K562 (cell line): ENCODE results near the gene NBEAL1. TPM values are rescaled to one million over a fixed set of nuclear protein-coding genes. Genes with fewer than 3 reads are reported as not detected.

Source experiments
- ATAC-seq: fragments of 200-7000 bp; cut with Tn5 transposase; 3 replicates; pipeline ENCODE4 v1.9.1; 2020; ENCODE audit warnings: moderate library complexity
- Bru-seq: library from RNA; stranded (reverse); fragments of 400-500 nt; gene quantifications from one replicate; lab custom pipeline; 2021; lab: Mats Ljungman, UMichigan
- BruChase-seq, 2 experiments: library from RNA; stranded (reverse); fragments of 400-500 nt; gene quantifications; one replicate each; lab custom pipeline; 2021; lab: Mats Ljungman, UMichigan
- BruUV-seq: library from RNA; stranded (reverse); fragments of 400-500 nt; replicated peaks from 2 replicates; lab custom pipeline; 2021; lab: Mats Ljungman, UMichigan
- CTCF ChIA-PET: fragments of 300-600 bp; formaldehyde crosslinking; extraction: SDS; loops from one replicate; lab custom pipeline; 2021; ENCODE audit warnings: low intra/inter-chr PET ratio; lab: Yijun Ruan, JAX
- POLR2A ChIA-PET: fragments of 300-600, 350-650 bp; sonication (Branson Sonifier 250); formaldehyde crosslinking; extraction: SDS; loops from one replicate; lab custom pipeline; 2021; ENCODE audit warnings: antibody characterized with exemption, inconsistent platforms; lab: Yijun Ruan, JAX
- DNase-seq, 4 experiments: peaks; one replicate each; pipeline versions ENCODE4 v3.0.0 to v3.0.0-alpha.2; 2011 to 2018; ENCODE audit warnings: low spot score in 3 of 4, mixed read lengths in 3 of 4; ENCODE audit errors: extremely low read depth in 1 of 4
- FAIRE-seq: peaks from 2 replicates; lab custom pipeline; 2011; peaks lifted over from hg19 to GRCh38; lab: Jason Lieb, UNC
- H2AFZ ChIP-seq: 2 replicates; pipeline ENCODE4 v1.6.0; 2011; ENCODE audit warnings: low read depth, low read length, control low read depth, inconsistent platforms
- H3K27ac ChIP-seq: fragments of 200-600 bp; 3 replicates; pipeline ENCODE4 v1.8.0; 2011; ENCODE audit warnings: low read depth, mild to moderate bottlenecking, control low read depth, inconsistent platforms, low read length, moderate library complexity, mixed read lengths; ENCODE audit errors: extremely low read depth
- H3K27me3 ChIP-seq, 2 experiments: fragments of 300-600 bp in 1 of 2; 2 replicates in 1 of 2; 3 replicates in 1 of 2; pipeline versions ENCODE4 v1.6.0 to v1.8.0; 2011; ENCODE audit warnings: inconsistent platforms in 2 of 2, low read length in 2 of 2, mild to moderate bottlenecking in 1 of 2, mixed read lengths in 1 of 2, moderate library complexity in 1 of 2; ENCODE audit not compliant: control insufficient read depth in 2 of 2, insufficient read depth in 2 of 2
- H3K36me3 ChIP-seq: fragments of 300-600 bp; 3 replicates; pipeline ENCODE4 v1.8.0; 2011; ENCODE audit warnings: mild to moderate bottlenecking, low read length, inconsistent platforms; ENCODE audit not compliant: control insufficient read depth, insufficient read depth
- H3K4me1 ChIP-seq, 2 experiments: fragments of 200-600 bp in 1 of 2; replicated peaks in 1 of 2; 2 replicates in 1 of 2; 3 replicates in 1 of 2; pipeline versions ENCODE4 v1.5.1 to v1.8.0; 2011; ENCODE audit warnings: inconsistent platforms in 2 of 2, low read length in 2 of 2, mild to moderate bottlenecking in 1 of 2, mixed read lengths in 1 of 2, moderate library complexity in 1 of 2; ENCODE audit not compliant: control insufficient read depth in 2 of 2, insufficient read depth in 2 of 2
- H3K4me2 ChIP-seq: 2 replicates; pipeline ENCODE4 v1.6.1; 2011; ENCODE audit warnings: low read length, control low read depth, inconsistent platforms, mixed read lengths; ENCODE audit not compliant: insufficient read depth
- H3K4me3 ChIP-seq: fragments of 200-600 bp; sonication (generic), shearing (Covaris generic); 2 replicates; pipeline ENCODE4 v1.5.1; 2016; ENCODE audit warnings: control low read depth, inconsistent platforms
- H3K79me2 ChIP-seq: fragments of 200-600 bp; 3 replicates; pipeline ENCODE4 v1.8.0; 2011; ENCODE audit warnings: low read length, inconsistent platforms; ENCODE audit not compliant: control insufficient read depth, insufficient read depth
- H3K9ac ChIP-seq, 2 experiments: 2 replicates each; pipeline versions ENCODE4 v1.6.0 to v1.6.1; 2011; ENCODE audit warnings: low read depth in 2 of 2, low read length in 2 of 2, control low read depth in 1 of 2, inconsistent platforms in 1 of 2, mild to moderate bottlenecking in 1 of 2, mixed read lengths in 1 of 2; ENCODE audit not compliant: insufficient read depth in 1 of 2
- H3K9me1 ChIP-seq: one replicate; pipeline ENCODE4 v1.6.0; 2011; ENCODE audit warnings: inconsistent platforms, mild to moderate bottlenecking, low read length, moderate library complexity; ENCODE audit not compliant: control insufficient read depth, insufficient read depth
- H3K9me3 ChIP-seq: replicated peaks from 2 replicates; pipeline ENCODE4 v1.5.1; 2011; ENCODE audit warnings: low read depth, low read length, inconsistent platforms; ENCODE audit not compliant: control insufficient read depth, insufficient read depth
- H4K20me1 ChIP-seq: replicated peaks from 2 replicates; pipeline ENCODE4 v1.6.1; 2011; ENCODE audit warnings: low read length, inconsistent platforms, mixed read lengths; ENCODE audit not compliant: control insufficient read depth, insufficient read depth
- ATF1 ChIP-seq, 2 experiments: fragments of 450-650 bp in 1 of 2; IDR thresholded peaks; 2 replicates each; pipeline ENCODE4 v1.6.1; 2016; ENCODE audit warnings: missing compliant biosample characterization in 1 of 2, missing genetic modification characterization in 1 of 2
- CREB1 ChIP-seq, 2 experiments: sonication (generic) in 1 of 2; formaldehyde crosslinking in 1 of 2; IDR thresholded peaks; 2 replicates each; pipeline versions ENCODE4 v1.6.1 to v1.8.0; 2012 to 2022; ENCODE audit warnings: inconsistent platforms in 1 of 2, mild to moderate bottlenecking in 1 of 2, missing genetic modification reagents in 1 of 2, moderate library complexity in 1 of 2
- RB1 ChIP-seq: fragments of 450-650 bp; IDR thresholded peaks from 2 replicates; pipeline ENCODE4 v1.6.1; 2017; ENCODE audit warnings: low read depth, mild to moderate bottlenecking
- TFAP4 ChIP-seq: sonication (generic); formaldehyde crosslinking; IDR thresholded peaks from 2 replicates; pipeline ENCODE4 v1.8.0; 2022; ENCODE audit warnings: missing genetic modification reagents, mild to moderate bottlenecking, moderate library complexity, borderline replicate concordance
- WGBS: fragments of 100-300 bp; shearing (Covaris generic); methylation state at CpG from one replicate; pipeline ENCODE4 v1.1.6; 2016; ENCODE audit warnings: low coverage, mixed read lengths; ENCODE audit not compliant: insufficient coverage; ENCODE audit errors: missing lambda C conversion rate; 5-methylcytosine and 5-hydroxymethylcytosine counted together
- in situ Hi-C: fragments of 300-500 bp; cut with MboI; formaldehyde crosslinking; loops from 4 replicates; pipeline ENCODE4 v1.15.0; 2018; ENCODE audit warnings: inconsistent platforms, mixed read lengths
- intact Hi-C: fragments of 100-400 bp; cut with micrococcal nuclease; formaldehyde crosslinking; loops from 2 replicates; pipeline ENCODE4 v1.14.2; 2022
- long read RNA-seq, 3 experiments: library from polyadenylated mRNA in 2 of 3; library from RNA in 1 of 3; unstranded in 2 of 3; stranded (forward) in 1 of 3; transcript quantifications; one replicate each; pipeline ENCODE4 v2.0.0, GENCODE V29; 2019 to 2022
- polyA minus RNA-seq, 3 experiments: library from RNA; depleted of rRNA, polyadenylated mRNA; stranded (reverse); fragments of >200 nt; gene quantifications; 2 replicates each; pipeline ENCODE4 v1.2.3, GENCODE V29; 2011
- polyA plus RNA-seq, 8 experiments: library from polyadenylated mRNA; depleted of rRNA in 4 of 8; stranded (reverse) in 5 of 8; unstranded in 3 of 8; fragments of >200 nt; fragmentation: Nextera tagmentation in 2 of 8; fragmentation: Illumina TruSeq in 1 of 8; extraction: Ambion mirVana in 2 of 8; extraction: Trizol in 1 of 8; gene quantifications; 2 replicates each; pipeline versions ENCODE4 v1.2.1 to v1.2.3, GENCODE V29; 2011 to 2014; ENCODE audit warnings: inconsistent platforms in 1 of 8, missing spikeins in 1 of 8
- total RNA-seq, 7 experiments: library from RNA; depleted of rRNA in 6 of 7; stranded (reverse); fragments of >200 nt in 6 of 7; fragmentation: Illumina TruSeq in 2 of 7; extraction: Trizol in 2 of 7; gene quantifications; 2 replicates each; pipeline versions ENCODE4 v1.2.1 to v1.2.3, GENCODE V29; 2011 to 2021; ENCODE audit warnings: low replicate concordance in 1 of 7
- TF ChIP-seq, protein P1 (sequence below): sonication (generic); formaldehyde crosslinking; IDR thresholded peaks from 2 replicates; pipeline ENCODE4 v1.8.0; 2023; ENCODE audit warnings: mild to moderate bottlenecking, missing genetic modification reagents

Gene NBEAL1
- total RNA-seq (2011; cell fraction: chromatin; rRNA removed; ENCODE audit: low replicate concordance): 28.1 and 102 TPM in 2 replicates
- total RNA-seq (2011; cell fraction: nucleolus; rRNA removed): 12.5 and 14.3 TPM in 2 replicates
- total RNA-seq (2011; cell fraction: nucleoplasm; rRNA removed): 28.3 and 40.3 TPM in 2 replicates
- total RNA-seq (2014; rRNA removed) (3.6 and 7.0 TPM in 2 replicates), total RNA-seq (2014; rRNA removed; fragmentation: Illumina TruSeq; extraction: Trizol) (9.7 and 9.9 TPM in 2 replicates), total RNA-seq (2015; rRNA removed; fragmentation: Illumina TruSeq; extraction: Trizol) (7.3 and 8.3 TPM in 2 replicates), total RNA-seq (2021) (8.4 and 10.1 TPM in 2 replicates), polyA plus RNA-seq (2011; rRNA removed) (7.7 and 8.9 TPM in 2 replicates), polyA plus RNA-seq (2014; fragmentation: Illumina TruSeq; extraction: Trizol) (12.3 and 13.5 TPM in 2 replicates), polyA plus RNA-seq (2014; fragmentation: Nextera tagmentation; extraction: Ambion mirVana) (1 to 10 TPM; 2.1 to 4.3 TPM), polyA plus RNA-seq (2014; rRNA removed) (2.6 and 3.2 TPM in 2 replicates), polyA minus RNA-seq (2011; rRNA and poly(A)+ RNA removed) (33.5 and 41.0 TPM in 2 replicates), Bru-seq, nascent RNA (percentile 59 among the genes with signal in this experiment), BruChase-seq, experiment 1, labeled RNA remaining after a 2-hour chase (percentile 65 among the genes with signal in this experiment), BruChase-seq, experiment 2, labeled RNA remaining after a 6-hour chase (percentile 66 among the genes with signal in this experiment)
- polyA plus RNA-seq (2011; cell fraction: cytosol; rRNA removed): 1.7 and 3.6 TPM in 2 replicates
- 3.3 and 4.2 TPM in 2 replicates for polyA plus RNA-seq (2011; cell fraction: nucleus; rRNA removed)
- 3.3 and 3.8 TPM in 2 replicates for polyA plus RNA-seq (2012)
- 4.6 and 10.5 TPM in 2 replicates for polyA minus RNA-seq (2011; cell fraction: cytosol; rRNA and poly(A)+ RNA removed)
- polyA minus RNA-seq (2011; cell fraction: nucleus; rRNA and poly(A)+ RNA removed): 14.8 and 27.4 TPM in 2 replicates
- long read RNA-seq, experiment 1, partial matches to known transcripts: 0 of 1 reads
- long read RNA-seq, experiment 1, other reads (novel, unspliced or antisense): 1 of 1 reads
- long read RNA-seq, experiment 2: 0 reads
- long read RNA-seq, experiment 3, partial matches to known transcripts: 0 of 1 reads
- long read RNA-seq, experiment 3, other reads (novel, unspliced or antisense): 1 of 1 reads

GRCh38 chr2:203014456-203015199, at the start of gene NBEAL1:
Gene NBEAL1, plus strand, starts transcription at chr2:203014875. Its CDS starts 1,510 bp downstream, at chr2:203016385.
- no TSS peak for BruUV-seq
- under 1% methylated on average over 26 of the region's 59 CpGs for WGBS
- FAIRE-seq: peak; percentile 99
- TF ChIP-seq TFAP4 (peak; percentile 99), ATF1 (CRISPR knock-in tag; IDR thresholded peaks at IDR 0.05) (0 out of 2 replicates have a peak, but pooled peaks have one; percentile 42), ATF1 (tag; IDR thresholded peaks at IDR 0.05) (peak; percentile 97), RB1 (peak; percentile 68), CREB1 (IDR thresholded peaks at IDR 0.05) (peak; percentile 97), CREB1 (CRISPR knock-in tag; IDR thresholded peaks at IDR 0.05) (peak; percentile 91)
- TF ChIP-seq, protein P1, sequence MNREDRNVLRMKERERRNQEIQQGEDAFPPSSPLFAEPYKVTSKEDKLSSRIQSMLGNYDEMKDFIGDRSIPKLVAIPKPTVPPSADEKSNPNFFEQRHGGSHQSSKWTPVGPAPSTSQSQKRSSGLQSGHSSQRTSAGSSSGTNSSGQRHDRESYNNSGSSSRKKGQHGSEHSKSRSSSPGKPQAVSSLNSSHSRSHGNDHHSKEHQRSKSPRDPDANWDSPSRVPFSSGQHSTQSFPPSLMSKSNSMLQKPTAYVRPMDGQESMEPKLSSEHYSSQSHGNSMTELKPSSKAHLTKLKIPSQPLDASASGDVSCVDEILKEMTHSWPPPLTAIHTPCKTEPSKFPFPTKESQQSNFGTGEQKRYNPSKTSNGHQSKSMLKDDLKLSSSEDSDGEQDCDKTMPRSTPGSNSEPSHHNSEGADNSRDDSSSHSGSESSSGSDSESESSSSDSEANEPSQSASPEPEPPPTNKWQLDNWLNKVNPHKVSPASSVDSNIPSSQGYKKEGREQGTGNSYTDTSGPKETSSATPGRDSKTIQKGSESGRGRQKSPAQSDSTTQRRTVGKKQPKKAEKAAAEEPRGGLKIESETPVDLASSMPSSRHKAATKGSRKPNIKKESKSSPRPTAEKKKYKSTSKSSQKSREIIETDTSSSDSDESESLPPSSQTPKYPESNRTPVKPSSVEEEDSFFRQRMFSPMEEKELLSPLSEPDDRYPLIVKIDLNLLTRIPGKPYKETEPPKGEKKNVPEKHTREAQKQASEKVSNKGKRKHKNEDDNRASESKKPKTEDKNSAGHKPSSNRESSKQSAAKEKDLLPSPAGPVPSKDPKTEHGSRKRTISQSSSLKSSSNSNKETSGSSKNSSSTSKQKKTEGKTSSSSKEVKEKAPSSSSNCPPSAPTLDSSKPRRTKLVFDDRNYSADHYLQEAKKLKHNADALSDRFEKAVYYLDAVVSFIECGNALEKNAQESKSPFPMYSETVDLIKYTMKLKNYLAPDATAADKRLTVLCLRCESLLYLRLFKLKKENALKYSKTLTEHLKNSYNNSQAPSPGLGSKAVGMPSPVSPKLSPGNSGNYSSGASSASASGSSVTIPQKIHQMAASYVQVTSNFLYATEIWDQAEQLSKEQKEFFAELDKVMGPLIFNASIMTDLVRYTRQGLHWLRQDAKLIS (CRISPR knock-in tag): no peak

More at GRCh38 chr2:203014456-203015199, at the start of gene NBEAL1:
- Histone ChIP-seq H3K79me2 (peaks cover 46% of the 10 kb centered on the region), H3K9ac (peak within 1 kb of the TSS; percentile 82 to 94), H3K4me3 (peak within 1 kb of the TSS; percentile 87), H3K9me3 (no peaks in the 10 kb centered on the region), H3K9me1 (no peaks in the 10 kb centered on the region), H4K20me1 (no peaks in the 10 kb centered on the region), H3K4me2 (peak within 1 kb of the TSS; percentile 97), H3K4me1 (peaks cover 4 to 7% of the 10 kb centered on the region in 2 experiments; a peak in 4 of 5 replicates), H2AFZ (peak within 1 kb of the TSS; percentile 88), H3K36me3 (peaks cover 3% of the 10 kb centered on the region; the same call in 1 of the 3 replicates), H3K27me3 (no peaks in the 10 kb centered on the region), H3K27ac (peak within 1 kb of the TSS; percentile 88)
- peak; percentile 90 to 95 (median 92) for DNase-seq
- intact Hi-C loops (loop anchor here (2.0 to 10.0 kb wide), 3 partner anchors 62 to 220 kb away; partner anchors contain the start of genes CYP20A1 and WDR12), in situ Hi-C loops (no loop called here)
- ChIA-PET CTCF (no interaction called here), POLR2A (interaction anchor here (0.7 to 0.9 kb wide), 2 partner anchors 8 to 28 kb away, joined by 3 read pairs; no protein-coding TSS in a partner anchor)
- ATAC-seq: peak; percentile 88
